Peyer's patch (tissue), 4 donors: ENCODE measurements around the gene CDH4. TPM values are rescaled to one million over a fixed set of nuclear protein-coding genes. Genes with fewer than 3 reads are reported as not detected.

ENCODE experiments used
- DNase-seq, 3 donors: peaks; one replicate each; pipeline ENCODE4 v3.0.0-alpha.2; 2017 to 2019
- H3K27ac ChIP-seq, 4 donors: fragments of 200-600 bp; sonication (generic); one replicate each; pipeline ENCODE4 v1.5.1; 2016 to 2019
- H3K27me3 ChIP-seq, 2 donors: fragments of 200-600 bp; sonication (generic); one replicate each; pipeline ENCODE4 v1.5.1; 2019
- H3K36me3 ChIP-seq, 3 donors: fragments of 200-600 bp; sonication (generic); one replicate each; pipeline ENCODE4 v1.5.1; 2016 to 2019
- H3K4me1 ChIP-seq, 4 donors: fragments of 200-600 bp; sonication (generic); one replicate each; pipeline ENCODE4 v1.5.1; 2016 to 2019
- H3K4me3 ChIP-seq, 4 donors: fragments of 200-600 bp; sonication (generic); 1 replicate in 3 of 4; 2 replicates in 1 of 4; pipeline ENCODE4 v1.5.1; 2016 to 2019; ENCODE audit warnings: mild to moderate bottlenecking in 1 of 4
- H3K9me3 ChIP-seq, 4 donors: fragments of 200-600 bp; sonication (generic); one replicate each; pipeline ENCODE4 v1.5.1; 2016 to 2019; ENCODE audit warnings: mild to moderate bottlenecking in 1 of 4
- POLR2A ChIP-seq, 2 donors: fragments of 450-650 bp; IDR thresholded peaks; one replicate each; pipeline ENCODE4 v1.5.1; 2017; ENCODE audit warnings: antibody characterized with exemption in 2 of 2, mild to moderate bottlenecking in 2 of 2, moderate library complexity in 2 of 2
- total RNA-seq, 4 donors: library from RNA; depleted of rRNA; stranded (reverse); fragments of >200 nt; gene quantifications; one replicate each; pipeline ENCODE4 v1.1.0, GENCODE V29; 2016
- TF ChIP-seq, protein P1 (sequence below), 6 experiments: fragments of 450-650 bp in 4 of 6; fragments of 200-600 bp in 2 of 6; sonication (generic) in 1 of 6; IDR thresholded peaks; one replicate each; pipeline ENCODE4 v1.5.1; 2017 to 2019; ENCODE audit warnings: antibody characterized with exemption in 6 of 6, mild to moderate bottlenecking in 3 of 6, moderate library complexity in 1 of 6

CDH4 gene
- total RNA-seq, 4 donors from 2014 or later: 0.27 TPM; not detected in 3

DNA sequence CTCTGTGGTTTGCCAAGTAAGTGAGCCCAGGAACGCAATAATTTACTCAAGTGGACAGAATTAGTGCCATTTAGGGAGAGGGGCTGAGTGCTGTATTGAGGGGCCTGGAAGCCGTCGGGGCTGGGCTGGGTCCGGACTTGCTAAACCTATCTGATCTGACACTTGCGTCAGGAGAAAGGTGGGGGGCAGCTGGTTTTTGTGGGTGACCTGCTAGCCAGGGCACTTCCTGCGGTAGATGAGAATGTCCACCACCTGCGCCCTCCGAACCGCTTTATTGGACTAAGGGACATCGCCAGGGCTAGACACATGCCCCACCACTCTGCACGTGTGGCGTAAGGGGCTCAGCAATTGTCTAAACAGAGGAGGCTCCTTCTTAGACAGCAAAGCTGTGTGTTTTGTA lies 139.1 kb downstream of the CDH4 start:
- no peaks in the 10 kb centered on the region for H3K4me1 ChIP-seq
- no peak overlapping the region for H3K4me3 ChIP-seq
- H3K27me3 ChIP-seq: no peaks in the 10 kb centered on the region
- no peak overlapping the region for H3K27ac ChIP-seq
- no peak for DNase-seq
- TF ChIP-seq, protein P1, sequence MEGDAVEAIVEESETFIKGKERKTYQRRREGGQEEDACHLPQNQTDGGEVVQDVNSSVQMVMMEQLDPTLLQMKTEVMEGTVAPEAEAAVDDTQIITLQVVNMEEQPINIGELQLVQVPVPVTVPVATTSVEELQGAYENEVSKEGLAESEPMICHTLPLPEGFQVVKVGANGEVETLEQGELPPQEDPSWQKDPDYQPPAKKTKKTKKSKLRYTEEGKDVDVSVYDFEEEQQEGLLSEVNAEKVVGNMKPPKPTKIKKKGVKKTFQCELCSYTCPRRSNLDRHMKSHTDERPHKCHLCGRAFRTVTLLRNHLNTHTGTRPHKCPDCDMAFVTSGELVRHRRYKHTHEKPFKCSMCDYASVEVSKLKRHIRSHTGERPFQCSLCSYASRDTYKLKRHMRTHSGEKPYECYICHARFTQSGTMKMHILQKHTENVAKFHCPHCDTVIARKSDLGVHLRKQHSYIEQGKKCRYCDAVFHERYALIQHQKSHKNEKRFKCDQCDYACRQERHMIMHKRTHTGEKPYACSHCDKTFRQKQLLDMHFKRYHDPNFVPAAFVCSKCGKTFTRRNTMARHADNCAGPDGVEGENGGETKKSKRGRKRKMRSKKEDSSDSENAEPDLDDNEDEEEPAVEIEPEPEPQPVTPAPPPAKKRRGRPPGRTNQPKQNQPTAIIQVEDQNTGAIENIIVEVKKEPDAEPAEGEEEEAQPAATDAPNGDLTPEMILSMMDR (IDR thresholded peaks at IDR 0.05): no peak
- TF ChIP-seq POLR2A (IDR thresholded peaks at IDR 0.05): no peak
- no peaks in the 10 kb centered on the region for H3K36me3 ChIP-seq
- no peaks in the 10 kb centered on the region for H3K9me3 ChIP-seq

DNA sequence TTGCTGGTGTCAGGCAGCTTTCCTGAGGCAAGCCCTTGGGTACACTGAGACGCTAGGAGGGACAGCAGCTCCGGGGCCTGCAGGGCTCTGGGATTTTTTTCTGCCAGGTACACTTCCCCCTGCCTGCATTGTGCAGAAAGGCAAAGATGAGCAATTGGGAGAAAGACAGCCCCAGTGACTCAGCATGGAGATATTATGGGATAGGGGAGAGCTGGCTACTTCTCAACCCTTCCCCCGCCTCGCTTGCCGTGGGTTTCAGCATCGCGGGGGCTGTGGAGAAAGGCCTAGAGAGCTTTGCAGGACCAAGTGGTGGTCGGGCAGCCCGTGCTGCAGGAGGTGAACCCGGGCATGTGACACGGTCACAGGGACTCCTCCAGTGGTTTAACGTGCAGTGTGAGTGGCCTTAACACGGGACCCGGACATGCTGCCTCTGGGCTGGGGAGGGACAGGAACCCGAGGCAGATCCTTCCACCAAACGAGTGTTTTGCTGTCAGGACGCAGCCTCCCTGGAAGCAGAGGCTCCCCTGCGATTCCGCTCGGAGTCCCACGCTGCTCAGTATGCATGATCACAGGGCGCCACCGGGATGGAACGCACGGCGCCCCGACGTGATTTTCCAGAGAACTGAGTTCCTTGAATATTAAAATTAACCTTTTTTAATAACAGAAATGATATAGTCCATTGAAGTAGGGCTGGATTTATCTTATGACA lies 139.9 kb downstream of the CDH4 start:
- no peaks in the 10 kb centered on the region for H3K36me3 ChIP-seq
- no peaks in the 10 kb centered on the region for H3K4me1 ChIP-seq
- TF ChIP-seq POLR2A (IDR thresholded peaks at IDR 0.05): no peak
- TF ChIP-seq, protein P1 (IDR thresholded peaks at IDR 0.05): no peak
- DNase-seq: no peak
- no peak overlapping the region for H3K27ac ChIP-seq
- H3K9me3 ChIP-seq: no peaks in the 10 kb centered on the region
- H3K27me3 ChIP-seq: no peaks in the 10 kb centered on the region
- no peak overlapping the region for H3K4me3 ChIP-seq

DNA sequence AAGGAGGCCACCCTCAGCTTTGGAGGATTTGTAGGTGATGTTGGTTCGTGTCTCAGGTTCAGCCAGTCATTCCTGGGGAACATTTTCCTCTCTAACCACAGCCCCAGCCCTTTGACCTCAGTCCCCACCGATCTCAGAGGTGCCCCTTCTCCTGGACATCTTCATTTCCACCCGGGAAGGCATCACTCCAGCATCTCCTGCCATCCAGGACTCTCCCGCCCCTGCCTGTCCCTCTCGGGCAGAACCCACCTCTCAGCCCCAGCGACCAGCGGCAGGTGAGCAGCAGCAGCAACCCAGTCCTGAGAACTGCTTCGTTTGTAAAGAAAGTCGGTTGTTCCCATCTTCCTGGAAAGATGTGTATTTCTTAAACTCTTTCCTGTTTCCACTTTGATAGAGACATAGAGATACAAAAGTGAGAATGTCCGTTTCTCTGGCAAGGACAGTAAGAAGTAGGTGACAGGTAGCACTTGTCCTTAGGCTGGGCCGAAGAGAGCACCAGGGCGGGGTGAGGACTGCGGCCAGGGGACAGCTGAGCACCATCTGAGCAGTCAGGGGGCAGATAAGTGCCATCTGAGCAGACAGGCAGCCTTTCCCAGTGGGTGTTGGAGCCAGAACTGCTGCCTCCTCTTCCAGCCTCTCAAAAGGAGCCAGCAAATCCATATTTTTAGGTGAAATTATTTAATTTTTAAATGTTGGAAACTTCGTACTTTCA lies 142.2 kb downstream of the CDH4 start:
- no peak for TF ChIP-seq POLR2A (IDR thresholded peaks at IDR 0.05)
- TF ChIP-seq, protein P1 (IDR thresholded peaks at IDR 0.05): no peak
- no peak overlapping the region for H3K27ac ChIP-seq
- no peaks in the 10 kb centered on the region for H3K27me3 ChIP-seq
- H3K36me3 ChIP-seq: no peaks in the 10 kb centered on the region
- no peak for DNase-seq
- no peaks in the 10 kb centered on the region for H3K9me3 ChIP-seq
- no peak overlapping the region for H3K4me3 ChIP-seq
- no peaks in the 10 kb centered on the region for H3K4me1 ChIP-seq

DNA sequence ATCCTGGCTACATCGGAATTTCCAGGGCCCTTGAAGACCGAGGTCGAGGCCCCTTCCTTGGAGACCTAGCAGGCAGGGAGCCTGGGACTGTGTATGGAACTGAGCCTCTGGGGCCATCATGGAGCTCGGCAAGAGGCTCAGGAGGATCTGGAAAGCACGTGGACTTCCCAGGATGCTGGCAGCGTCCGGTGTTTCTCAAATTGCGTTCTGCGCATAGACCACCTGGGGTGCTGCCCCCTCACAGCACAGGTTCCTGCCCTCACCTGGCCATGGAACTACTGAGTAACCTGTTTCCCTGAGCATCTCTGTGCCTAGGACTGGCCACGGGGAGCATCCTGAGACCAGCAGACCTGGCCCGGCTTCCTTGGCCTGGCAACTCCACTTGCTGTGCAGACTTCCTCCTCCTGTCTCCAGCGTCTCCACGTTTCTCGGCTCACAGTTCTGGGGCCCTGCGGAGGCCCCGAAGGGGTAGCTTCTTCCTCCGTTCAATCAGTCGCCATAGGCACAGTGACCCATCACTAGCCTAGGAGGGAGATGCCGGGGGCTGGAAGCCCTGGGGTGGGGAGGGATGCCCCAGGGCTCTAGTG lies 144.3 kb downstream of the CDH4 start:
- no peaks in the 10 kb centered on the region for H3K4me1 ChIP-seq
- H3K4me3 ChIP-seq: no peak overlapping the region
- no peak for TF ChIP-seq POLR2A (IDR thresholded peaks at IDR 0.05)
- TF ChIP-seq, protein P1 (IDR thresholded peaks at IDR 0.05): no peak
- DNase-seq: no peak
- H3K27me3 ChIP-seq: no peaks in the 10 kb centered on the region
- H3K27ac ChIP-seq: no peak overlapping the region
- H3K36me3 ChIP-seq: no peaks in the 10 kb centered on the region
- no peaks in the 10 kb centered on the region for H3K9me3 ChIP-seq

DNA sequence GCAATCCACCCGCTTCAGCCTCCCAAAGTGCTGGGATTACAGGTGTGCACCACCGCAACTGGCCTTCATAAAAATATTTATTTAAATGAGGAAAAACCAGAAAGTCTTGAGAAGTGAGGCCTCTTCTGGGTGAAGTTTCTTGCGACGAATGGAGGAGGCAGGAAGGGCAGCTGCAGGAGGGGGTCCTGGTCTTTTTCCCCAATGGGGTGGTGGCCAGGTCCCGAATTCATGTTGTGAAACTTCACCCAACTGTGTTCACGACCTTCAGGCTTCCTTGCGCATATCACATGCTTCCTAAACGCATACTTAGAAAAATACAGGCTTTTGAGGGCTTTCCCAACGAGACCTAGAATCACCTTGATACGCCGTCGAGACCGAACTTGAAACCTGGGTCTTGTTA lies 145.1 kb downstream of the CDH4 start:
- no peak for DNase-seq
- no peaks in the 10 kb centered on the region for H3K36me3 ChIP-seq
- no peak overlapping the region for H3K27ac ChIP-seq
- no peak for TF ChIP-seq POLR2A (IDR thresholded peaks at IDR 0.05)
- no peak overlapping the region for H3K4me3 ChIP-seq
- H3K9me3 ChIP-seq: no peaks in the 10 kb centered on the region
- no peaks in the 10 kb centered on the region for H3K4me1 ChIP-seq
- no peaks in the 10 kb centered on the region for H3K27me3 ChIP-seq

DNA sequence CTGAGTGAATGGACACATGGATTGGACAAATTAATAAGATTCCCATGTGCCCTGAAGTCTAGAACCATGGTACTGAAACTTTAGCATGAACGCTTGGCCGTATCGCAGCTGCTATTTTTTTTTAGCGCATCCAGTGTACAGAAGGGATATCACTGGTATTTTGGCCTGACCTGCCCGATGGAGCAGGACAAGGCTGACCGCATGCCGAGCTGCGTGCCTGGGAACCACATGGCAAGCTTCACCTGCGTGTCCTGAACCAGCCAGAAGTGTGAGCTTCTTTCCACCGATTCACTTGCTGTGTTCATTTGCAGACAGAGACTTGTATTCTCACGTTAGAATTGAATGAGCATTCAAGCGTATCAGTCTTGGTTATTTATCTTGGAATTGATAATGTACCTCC lies 145.7 kb downstream of the CDH4 start:
- Histone ChIP-seq H3K27me3 (no peaks in the 10 kb centered on the region), H3K9me3 (no peaks in the 10 kb centered on the region), H3K36me3 (no peaks in the 10 kb centered on the region), H3K4me1 (no peaks in the 10 kb centered on the region), H3K27ac (no peak overlapping the region), H3K4me3 (no peak overlapping the region)
- TF ChIP-seq, protein P1 (IDR thresholded peaks at IDR 0.05): no peak
- DNase-seq: no peak
